Measurements from ENCODE around the gene MSANTD1. TPM values are rescaled to one million over a fixed set of nuclear protein-coding genes. Genes with fewer than 3 reads are reported as not detected.
A peak's percentile ranks its signal among the peaks of the same experiment; 100 is the strongest.

The MSANTD1 gene
- total RNA-seq, 1 experiment from 2014 or later, result 0.77 TPM

DNA sequence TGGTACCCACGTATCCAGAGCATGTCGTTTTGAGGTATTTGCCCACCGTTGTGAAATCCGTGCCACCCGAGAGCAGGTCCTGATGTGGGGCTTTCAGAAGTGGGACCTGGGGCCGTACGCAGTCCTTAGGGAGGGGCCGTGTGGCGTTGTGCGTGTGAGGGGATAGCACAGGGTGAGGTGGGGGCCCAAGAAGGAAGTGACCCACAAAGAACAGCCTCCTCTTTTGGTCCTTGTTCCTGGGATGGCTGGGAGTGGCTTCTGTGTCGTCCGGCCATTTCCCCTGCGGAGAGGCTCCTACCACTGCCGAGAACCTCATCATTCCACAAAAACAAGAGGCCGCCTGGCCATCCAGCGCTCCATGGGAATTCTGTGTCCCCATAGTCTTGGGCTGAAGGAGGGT, 17.0 kb upstream of the MSANTD1 start:
- H3K36me3 ChIP-seq (ENCODE audit: low read depth, low read length), result peaks cover 11% of the 10 kb centered on the region
- intact Hi-C loops (cut with micrococcal nuclease), result no loop called here
- DNase-seq (no peak), ATAC-seq (no peak)
- no peak overlapping the region for H2AFZ ChIP-seq (ENCODE audit: low read length)
- H3F3A ChIP-seq (ENCODE audit: low read length, unreplicated experiment), result no peaks in the 10 kb centered on the region
- H3K9me2 ChIP-seq (replicated peaks; ENCODE audit: low read length), result no peaks in the 10 kb centered on the region
- no peaks in the 10 kb centered on the region for H3K4me1 ChIP-seq (ENCODE audit: insufficient read depth, low read length)
- no peaks in the 10 kb centered on the region for H3K27me3 ChIP-seq (ENCODE audit: low read length)
- no peaks in the 10 kb centered on the region for H3K79me2 ChIP-seq (ENCODE audit: low read length)
- TF ChIP-seq EZH2 (IDR thresholded peaks at IDR 0.05; ENCODE audit: low read length, unreplicated experiment) (no peak), EZH2phosphoT487 (IDR thresholded peaks at IDR 0.05; ENCODE audit: borderline replicate concordance, low read length) (no peak), CTCF (conservative IDR thresholded peaks at IDR 0.05; ENCODE audit: low read depth, low read length) (no peak)
- BruUV-seq (replicated peaks), result no TSS peak
- no peaks in the 10 kb centered on the region for H3K9me3 ChIP-seq (ENCODE audit: low read length)
- ChIA-PET POLR2A (ENCODE audit: unreplicated experiment) (no interaction called here), CTCF (no interaction called here)
- no peak overlapping the region for H3K27ac ChIP-seq (ENCODE audit: low read length)
- H3K9ac ChIP-seq (ENCODE audit: low read length), result no peak overlapping the region
- H4K20me1 ChIP-seq (ENCODE audit: low read length), result no peaks in the 10 kb centered on the region
- no peak overlapping the region for H3K4me3 ChIP-seq (ENCODE audit: low read length)
- no peak overlapping the region for H3K4me2 ChIP-seq (ENCODE audit: low read length)

DNA sequence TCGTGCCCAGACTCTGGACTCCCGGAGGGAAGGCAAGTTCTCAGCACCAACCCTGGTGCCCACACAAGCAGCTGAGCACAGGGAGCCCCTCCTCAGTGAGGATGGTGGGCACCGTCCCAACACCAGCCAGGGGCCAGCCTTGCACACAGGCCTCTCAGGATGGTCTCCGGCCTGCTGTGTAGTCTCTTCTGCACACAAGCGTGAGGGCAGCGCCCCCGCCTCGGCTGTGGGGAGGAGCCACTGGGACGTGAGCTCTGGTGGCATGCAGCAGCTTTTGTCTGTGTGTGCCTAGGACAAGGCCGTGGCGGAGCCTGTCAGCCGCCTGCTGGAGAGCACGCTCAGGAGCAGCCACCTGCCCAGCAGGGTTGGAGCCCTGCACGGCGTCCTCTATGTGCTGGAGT, 16.1 kb upstream of the MSANTD1 start:
- Histone ChIP-seq H3F3A (ENCODE audit: low read length, unreplicated experiment) (no peaks in the 10 kb centered on the region), H3K27me3 (ENCODE audit: low read length) (no peaks in the 10 kb centered on the region), H3K9me2 (replicated peaks; ENCODE audit: low read length) (no peaks in the 10 kb centered on the region), H3K4me2 (ENCODE audit: low read length) (no peak overlapping the region), H2AFZ (ENCODE audit: low read length) (no peak overlapping the region), H3K4me1 (ENCODE audit: insufficient read depth, low read length) (no peaks in the 10 kb centered on the region), H3K9me3 (ENCODE audit: low read length) (no peaks in the 10 kb centered on the region), H3K9ac (ENCODE audit: low read length) (no peak overlapping the region), H3K27ac (ENCODE audit: low read length) (no peak overlapping the region), H3K4me3 (ENCODE audit: low read length) (no peak overlapping the region), H3K79me2 (ENCODE audit: low read length) (no peaks in the 10 kb centered on the region), H4K20me1 (ENCODE audit: low read length) (no peaks in the 10 kb centered on the region), H3K36me3 (ENCODE audit: low read depth, low read length) (peaks cover 11% of the 10 kb centered on the region)
- ATAC-seq (no peak), DNase-seq (no peak)
- CTCF ChIA-PET, result no interaction called here
- TF ChIP-seq CTCF (conservative IDR thresholded peaks at IDR 0.05; ENCODE audit: low read depth, low read length), result no peak
- no peak for TF ChIP-seq EZH2phosphoT487 (IDR thresholded peaks at IDR 0.05; ENCODE audit: borderline replicate concordance, low read length)
- no peak for TF ChIP-seq EZH2 (IDR thresholded peaks at IDR 0.05; ENCODE audit: low read length, unreplicated experiment)
- BruUV-seq (replicated peaks), result no TSS peak
- POLR2A ChIA-PET (ENCODE audit: unreplicated experiment), result no interaction called here
- intact Hi-C loops (cut with micrococcal nuclease), result no loop called here

DNA sequence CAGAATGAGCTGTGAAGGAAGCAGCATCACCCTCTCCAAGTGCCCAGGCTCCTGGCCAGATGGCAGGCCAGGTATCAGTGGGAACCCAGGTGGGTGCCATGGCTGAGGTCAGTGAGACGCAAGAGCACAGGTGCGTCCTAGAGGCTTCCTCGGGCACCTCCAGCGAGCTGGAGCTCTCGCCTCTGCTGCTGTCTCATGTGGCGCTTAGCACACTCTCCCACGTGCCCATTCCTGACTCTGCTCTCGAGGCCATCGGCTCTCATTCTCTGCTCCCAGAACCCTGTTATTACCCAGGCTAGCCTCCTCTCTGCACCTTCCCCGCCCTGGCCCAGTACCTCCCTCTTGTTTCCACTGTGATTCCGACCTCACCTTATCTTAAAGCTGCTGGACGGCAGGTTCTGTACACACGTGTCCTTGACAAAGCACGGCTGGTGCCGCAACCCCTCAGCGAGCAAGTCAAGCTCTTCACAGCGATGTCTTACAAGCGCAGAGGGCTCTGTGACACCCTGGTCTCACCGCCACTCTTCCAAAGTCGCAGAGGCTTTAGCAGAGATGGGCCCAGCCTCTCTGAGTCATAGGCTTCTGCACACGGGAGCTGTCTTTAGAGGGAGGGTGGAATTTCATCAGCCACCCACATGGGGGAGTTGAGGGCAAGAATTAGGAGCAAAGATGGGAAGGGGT, 15.4 kb upstream of the MSANTD1 start:
- Histone ChIP-seq H3K4me2 (ENCODE audit: low read length) (no peak overlapping the region), H3K27me3 (ENCODE audit: low read length) (no peaks in the 10 kb centered on the region), H3K9me2 (replicated peaks; ENCODE audit: low read length) (no peaks in the 10 kb centered on the region), H3K27ac (ENCODE audit: low read length) (no peak overlapping the region), H3F3A (ENCODE audit: low read length, unreplicated experiment) (no peaks in the 10 kb centered on the region), H3K36me3 (ENCODE audit: low read depth, low read length) (peaks cover 11% of the 10 kb centered on the region), H4K20me1 (ENCODE audit: low read length) (no peaks in the 10 kb centered on the region), H3K4me3 (ENCODE audit: low read length) (no peak overlapping the region), H3K9me3 (ENCODE audit: low read length) (no peaks in the 10 kb centered on the region), H3K4me1 (ENCODE audit: insufficient read depth, low read length) (no peaks in the 10 kb centered on the region), H3K9ac (ENCODE audit: low read length) (no peak overlapping the region), H2AFZ (ENCODE audit: low read length) (no peak overlapping the region), H3K79me2 (ENCODE audit: low read length) (no peaks in the 10 kb centered on the region)
- no peak for DNase-seq
- TF ChIP-seq CTCF (conservative IDR thresholded peaks at IDR 0.05; ENCODE audit: low read depth, low read length) (0 out of 2 replicates have a peak, but pooled peaks have one; percentile 18), EZH2 (IDR thresholded peaks at IDR 0.05; ENCODE audit: low read length, unreplicated experiment) (no peak)
- POLR2A ChIA-PET (ENCODE audit: unreplicated experiment), result interaction anchor here (0.7 kb wide), 1 partner anchor 109 kb away, joined by 5 read pairs; no protein-coding TSS in a partner anchor
- intact Hi-C loops (cut with micrococcal nuclease), result no loop called here
- CTCF ChIA-PET, result no interaction called here
- peak; percentile 46; the same call in 1 of the 2 replicates for ATAC-seq
- no TSS peak for BruUV-seq (replicated peaks)

Measured in PC-3 (cell line).